NCI-H748 treated with DMSO at 0.1 percent for 48 hours (cell line): ENCODE results near the gene SPO11.

Source experiments
- DNase-seq: peaks from one replicate; lab custom pipeline; 2025; lab: John Stamatoyannopoulos, UW

The SPO11 gene

DNA sequence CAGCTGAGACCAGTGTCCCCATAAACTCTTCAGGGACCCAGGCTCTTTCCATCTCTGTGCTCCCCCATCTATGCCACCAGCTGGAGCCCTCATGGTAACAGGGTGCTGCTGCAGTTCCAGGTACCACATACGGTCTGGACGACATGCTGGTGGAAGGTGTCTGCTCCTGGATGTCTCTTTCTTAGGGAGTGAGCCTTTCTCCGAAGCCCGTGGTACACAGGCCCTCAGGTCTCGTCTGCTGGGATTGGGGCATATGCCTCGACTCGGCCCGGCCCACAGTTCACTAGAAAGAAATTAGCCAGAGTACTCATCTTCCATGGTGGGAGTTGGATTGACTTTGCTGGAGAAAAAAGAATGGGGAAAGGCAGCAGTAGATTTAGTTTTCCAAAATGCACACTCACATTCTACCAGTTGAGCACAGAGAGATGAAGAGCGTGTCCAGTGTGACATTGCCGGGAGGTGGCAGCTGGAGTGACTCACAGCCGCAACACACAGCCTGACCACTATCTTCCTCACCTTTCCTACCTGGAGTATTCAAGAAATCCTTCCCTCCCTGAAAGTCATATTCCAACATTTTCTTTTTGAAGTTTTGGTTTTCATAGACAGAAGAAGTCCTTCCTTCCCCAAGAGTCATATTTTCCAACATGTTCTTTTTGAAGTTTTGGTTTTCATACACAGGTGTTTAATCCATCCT lies 18.6 kb upstream of the SPO11 start:
- no peak for DNase-seq

- DNase-seq = no peak
These were observed 17.5 kb upstream of the SPO11 start for GRCh38 chr20:57312138-57312537.

- DNase-seq = no peak
These were observed 16.4 kb upstream of the SPO11 start for GRCh38 chr20:57313230-57313629.

- DNase-seq = no peak
These were observed 15.7 kb upstream of the SPO11 start for GRCh38 chr20:57313951-57314350.

DNA sequence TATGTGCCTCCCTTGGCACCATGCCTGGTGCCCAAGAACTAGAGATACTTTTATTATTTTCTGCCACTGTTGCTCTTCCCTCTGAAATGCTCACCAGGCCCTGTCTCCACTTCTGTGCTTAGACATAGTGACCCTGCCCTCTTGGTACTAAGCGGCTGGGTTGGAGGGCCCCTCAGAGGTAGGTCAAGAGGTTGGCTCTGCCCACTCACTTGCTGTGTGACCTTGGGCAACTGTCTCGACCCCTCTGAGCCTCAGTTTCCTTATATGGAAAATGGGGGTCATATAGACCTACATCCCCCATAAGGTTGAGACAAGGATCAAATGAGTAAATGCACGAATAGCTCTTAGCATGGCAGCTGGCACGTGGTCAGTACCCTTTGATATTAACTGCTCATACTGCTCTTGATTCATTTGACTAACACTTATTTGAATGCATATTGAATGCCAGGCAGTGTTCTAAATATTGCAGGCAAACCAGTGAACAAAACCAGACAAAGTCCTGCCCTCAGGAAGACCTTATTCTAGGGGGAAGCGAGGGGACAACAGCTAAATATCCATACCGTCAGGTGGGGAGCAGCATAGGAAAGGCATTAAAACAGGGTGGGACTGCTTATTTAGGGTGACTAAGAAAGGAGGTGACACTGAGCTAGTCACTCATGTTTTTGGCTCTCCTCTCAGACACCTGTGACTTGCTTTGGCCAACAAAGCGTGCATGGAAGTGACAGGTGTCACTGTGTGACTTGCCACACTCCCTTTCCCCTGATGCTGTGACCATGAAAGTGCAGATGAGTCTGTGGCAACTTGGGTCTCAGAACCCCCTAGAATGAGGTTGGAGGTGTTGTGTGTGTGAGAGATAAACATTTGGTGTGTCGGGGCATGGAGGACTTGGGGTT lies 14.3 kb upstream of the SPO11 start:
- no peak for DNase-seq

- DNase-seq = no peak
These were observed 13.6 kb upstream of the SPO11 start for GRCh38 chr20:57315976-57316480.

- DNase-seq = no peak
These were observed 12.8 kb upstream of the SPO11 start for GRCh38 chr20:57316795-57317201.

- DNase-seq = no peak
These were observed 12.3 kb upstream of the SPO11 start for GRCh38 chr20:57317316-57317788.

- no peak for DNase-seq
These were observed 11.7 kb upstream of the SPO11 start for GRCh38 chr20:57317789-57318371.

GRCh38 chr20:57319584-57319983 lies 10.0 kb upstream of the SPO11 start:
- no peak for DNase-seq

- DNase-seq = no peak
These were observed 9.2 kb upstream of the SPO11 start for GRCh38 chr20:57320358-57320757.

DNA sequence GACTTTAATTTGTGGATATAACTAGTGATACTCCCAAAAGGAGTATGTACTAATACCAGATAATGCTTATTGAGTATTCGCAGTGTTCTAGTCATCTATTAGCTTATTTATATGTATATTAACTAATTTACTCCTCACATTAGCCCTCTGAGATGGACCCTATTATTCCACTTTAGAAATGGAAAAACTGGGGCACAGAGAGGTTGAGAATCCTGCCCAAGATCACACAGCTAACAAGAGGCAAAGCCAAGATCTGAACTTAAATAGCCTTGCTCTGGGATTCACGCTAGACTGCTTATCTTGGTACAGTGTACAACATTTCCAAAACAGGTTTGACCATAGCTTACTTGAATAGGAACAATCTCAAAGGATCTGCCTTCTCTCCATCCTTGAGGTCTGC lies 8.5 kb upstream of the SPO11 start:
- no peak for DNase-seq

- no peak for DNase-seq
These were observed 7.1 kb upstream of the SPO11 start for GRCh38 chr20:57322476-57322875.

DNA sequence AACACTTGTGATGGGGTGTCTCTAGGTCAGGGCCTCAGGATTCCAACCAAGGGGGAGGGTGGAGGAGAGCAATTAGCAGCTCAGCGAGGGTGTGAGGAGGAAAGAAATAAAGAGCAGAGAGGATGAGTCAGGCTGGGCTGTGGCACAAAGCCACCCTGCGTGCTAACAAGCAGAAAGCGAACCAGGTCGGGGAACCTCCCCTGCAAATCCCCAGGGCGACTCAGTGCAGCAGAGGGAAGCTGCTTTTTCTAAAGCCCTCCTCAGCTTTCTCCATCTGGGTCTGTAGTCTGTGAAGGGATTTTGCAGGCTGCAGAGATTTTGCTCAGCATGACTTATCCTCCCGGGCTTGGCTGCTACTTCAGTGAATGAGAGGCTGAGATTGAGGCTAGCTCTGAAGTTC lies 6.6 kb upstream of the SPO11 start:
- no peak for DNase-seq

- DNase-seq = no peak
These were observed 3.8 kb upstream of the SPO11 start for GRCh38 chr20:57325632-57326356.

DNA sequence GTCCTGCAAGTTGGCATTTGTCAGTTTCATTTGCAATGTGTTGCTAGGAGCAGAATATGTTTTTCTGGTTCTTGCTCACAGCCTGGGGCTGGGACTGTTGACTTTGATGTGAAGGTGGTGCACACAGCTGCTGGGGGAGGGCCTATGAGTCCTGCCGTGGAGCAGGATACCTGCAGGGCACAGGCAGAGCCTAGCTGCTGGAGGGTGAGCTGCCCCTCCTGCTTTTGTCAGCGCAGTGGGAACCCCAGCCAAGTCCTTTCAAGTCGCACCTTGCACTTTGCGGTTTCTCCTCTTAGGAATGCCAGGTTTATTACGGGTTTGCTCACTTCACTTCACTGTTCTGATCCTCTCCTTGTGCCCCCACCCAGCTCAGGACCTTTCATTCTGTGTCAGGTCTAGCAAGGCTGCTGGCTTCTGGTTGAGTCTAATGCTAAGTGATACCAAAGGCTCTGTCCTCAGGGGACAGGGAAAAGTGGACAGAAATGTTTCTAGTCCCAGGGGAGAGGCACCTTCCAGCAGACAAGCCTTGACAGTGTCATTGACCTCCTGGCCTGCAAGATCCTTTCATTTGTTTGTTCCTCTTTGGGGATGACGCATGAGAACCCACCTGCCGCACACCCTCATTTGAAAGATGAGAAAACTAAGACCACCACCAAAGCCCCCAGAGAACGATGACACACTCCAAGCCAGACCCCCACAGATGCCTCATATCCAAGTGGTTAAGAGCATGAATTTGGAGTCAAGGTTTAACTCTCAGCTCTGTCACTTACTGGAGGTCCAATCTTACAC lies 2.7 kb upstream of the SPO11 start:
- no peak for DNase-seq

GRCh38 chr20:57327820-57328219 lies 1.8 kb upstream of the SPO11 start:
- DNase-seq = no peak

- DNase-seq = no peak
These were observed 1.4 kb downstream of the SPO11 start for GRCh38 chr20:57330998-57331397.

- DNase-seq = no peak
These were observed 2.8 kb downstream of the SPO11 start for GRCh38 chr20:57332105-57333089.

- DNase-seq = no peak
These were observed 5.8 kb downstream of the SPO11 start for GRCh38 chr20:57335392-57335791.
